ENCODE data around the gene PRIMPOL. TPM values are rescaled to one million over a fixed set of nuclear protein-coding genes. Genes with fewer than 3 reads are reported as not detected.

Gene PRIMPOL
- total RNA-seq, 1 experiment from 2014 or later: 29.5 TPM

DNA sequence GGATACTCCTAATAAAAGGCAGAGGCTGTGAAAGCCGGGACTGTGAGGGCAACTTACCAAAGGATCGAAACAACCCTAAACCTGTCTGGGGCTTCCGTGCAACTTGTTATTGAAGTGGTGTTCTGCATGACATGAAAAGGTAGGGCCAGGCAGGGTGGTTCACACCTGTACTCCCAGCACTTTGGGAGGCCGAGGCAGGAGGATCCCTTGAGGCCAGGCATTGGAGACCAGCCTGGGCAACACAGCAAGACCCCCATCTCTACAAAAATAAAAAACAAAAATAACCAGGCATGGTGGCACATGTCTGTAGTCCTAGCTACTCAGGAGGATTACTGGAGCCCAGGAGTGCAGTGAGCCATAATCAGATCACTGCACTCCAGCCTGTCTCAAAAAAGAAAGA lies 12.6 kb upstream of the PRIMPOL start:
- Histone ChIP-seq H3K4me3 (no peak overlapping the region), H2AFZ (no peak overlapping the region), H3K9me3 (ENCODE audit: insufficient read depth, low read depth) (no peaks in the 10 kb centered on the region), H3K9me2 (ENCODE audit: insufficient read depth) (no peaks in the 10 kb centered on the region), H3K27me3 (ENCODE audit: insufficient read depth, low read depth) (no peaks in the 10 kb centered on the region), H3K36me3 (ENCODE audit: low read depth) (0 out of 2 replicates have a peak, but pooled peaks cover 3% of the 10 kb centered on the region), H3K4me2 (no peak overlapping the region), H3F3A (ENCODE audit: insufficient read depth, low read depth) (no peaks in the 10 kb centered on the region), H3K27ac (no peak overlapping the region), H4K20me1 (ENCODE audit: insufficient read depth) (no peaks in the 10 kb centered on the region), H3K4me1 (replicated peaks; ENCODE audit: insufficient read depth) (no peaks in the 10 kb centered on the region), H3K79me2 (ENCODE audit: low read depth) (0 out of 2 replicates have a peak, but pooled peaks cover 6% of the 10 kb centered on the region)
- BruUV-seq (replicated peaks): no TSS peak
- CTCF ChIA-PET: interaction anchor here (0.7 kb wide), 1 partner anchor 50 kb away, joined by 3 read pairs; no protein-coding TSS in a partner anchor
- TF ChIP-seq CTCF (conservative IDR thresholded peaks at IDR 0.05): no peak
- no peak for TF ChIP-seq EZH2 (IDR thresholded peaks at IDR 0.05; ENCODE audit: low read depth)
- POLR2A ChIA-PET (ENCODE audit: unreplicated experiment): no interaction called here
- intact Hi-C loops (cut with micrococcal nuclease; ENCODE audit: unreplicated experiment): no loop called here
- DNase-seq: no peak

GRCh38 chr4:184641022-184641421 lies 8.5 kb upstream of the PRIMPOL start:
- intact Hi-C loops (cut with micrococcal nuclease; ENCODE audit: unreplicated experiment): loop anchor here (10.0 kb wide), 1 partner anchor 236 kb away; no protein-coding TSS in a partner anchor
- Histone ChIP-seq H4K20me1 (ENCODE audit: insufficient read depth) (no peaks in the 10 kb centered on the region), H3K27ac (no peak overlapping the region), H3K4me1 (replicated peaks; ENCODE audit: insufficient read depth) (no peaks in the 10 kb centered on the region), H3K36me3 (ENCODE audit: low read depth) (0 out of 2 replicates have a peak, but pooled peaks cover 3% of the 10 kb centered on the region), H3K4me2 (no peak overlapping the region), H3K9me3 (ENCODE audit: insufficient read depth, low read depth) (no peaks in the 10 kb centered on the region), H3K9me2 (ENCODE audit: insufficient read depth) (no peaks in the 10 kb centered on the region), H3K79me2 (ENCODE audit: low read depth) (peaks cover 21% of the 10 kb centered on the region), H2AFZ (no peak overlapping the region), H3K4me3 (no peak overlapping the region), H3K27me3 (ENCODE audit: insufficient read depth, low read depth) (no peaks in the 10 kb centered on the region), H3F3A (ENCODE audit: insufficient read depth, low read depth) (no peaks in the 10 kb centered on the region)
- DNase-seq: no peak
- ChIA-PET CTCF (no interaction called here), POLR2A (ENCODE audit: unreplicated experiment) (no interaction called here)
- no peak for TF ChIP-seq CTCF (conservative IDR thresholded peaks at IDR 0.05)
- TF ChIP-seq EZH2 (IDR thresholded peaks at IDR 0.05; ENCODE audit: low read depth): no peak
- no TSS peak for BruUV-seq (replicated peaks)

DNA sequence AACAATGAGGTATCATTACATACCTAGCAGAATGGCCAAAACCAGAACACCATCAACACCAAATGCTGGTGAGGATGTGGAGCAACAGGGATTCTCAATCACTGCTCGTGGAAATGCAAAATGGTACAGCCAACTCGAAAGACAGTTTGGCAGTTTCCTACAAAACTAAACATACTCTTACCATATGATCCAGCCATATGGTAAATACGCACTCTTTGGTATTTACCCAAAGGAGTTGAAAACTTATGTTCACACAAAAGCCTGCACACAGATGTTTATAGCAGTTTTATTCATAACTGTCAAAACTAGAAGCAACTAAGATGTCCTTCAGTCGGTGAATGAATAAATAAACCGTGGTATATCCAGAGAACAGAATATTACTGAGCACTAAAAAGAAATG lies 8.1 kb upstream of the PRIMPOL start:
- Histone ChIP-seq H3K9me2 (ENCODE audit: insufficient read depth) (no peaks in the 10 kb centered on the region), H2AFZ (no peak overlapping the region), H4K20me1 (ENCODE audit: insufficient read depth) (no peaks in the 10 kb centered on the region), H3K79me2 (ENCODE audit: low read depth) (peaks cover 25% of the 10 kb centered on the region), H3F3A (ENCODE audit: insufficient read depth, low read depth) (no peaks in the 10 kb centered on the region), H3K4me3 (no peak overlapping the region), H3K36me3 (ENCODE audit: low read depth) (no peaks in the 10 kb centered on the region), H3K4me1 (replicated peaks; ENCODE audit: insufficient read depth) (0 out of 2 replicates have a peak, but pooled peaks cover under 1% of the 10 kb centered on the region), H3K27me3 (ENCODE audit: insufficient read depth, low read depth) (no peaks in the 10 kb centered on the region), H3K9me3 (ENCODE audit: insufficient read depth, low read depth) (no peaks in the 10 kb centered on the region), H3K27ac (no peak overlapping the region), H3K4me2 (no peak overlapping the region)
- intact Hi-C loops (cut with micrococcal nuclease; ENCODE audit: unreplicated experiment): loop anchor here (10.0 kb wide), 1 partner anchor 237 kb away; no protein-coding TSS in a partner anchor
- ChIA-PET CTCF (no interaction called here), POLR2A (ENCODE audit: unreplicated experiment) (interaction anchor here (0.6 to 0.7 kb wide), 2 partner anchors 361 to 380 kb away, joined by 3 to 10 read pairs; no protein-coding TSS in a partner anchor)
- BruUV-seq (replicated peaks): no TSS peak
- DNase-seq: no peak
- TF ChIP-seq CTCF (conservative IDR thresholded peaks at IDR 0.05): no peak
- no peak for TF ChIP-seq EZH2 (IDR thresholded peaks at IDR 0.05; ENCODE audit: low read depth)
